Neural crest cell (in vitro differentiated cells): ENCODE results near the gene FAT1. TPM values are rescaled to one million over a fixed set of nuclear protein-coding genes. Genes with fewer than 3 reads are reported as not detected.
A peak's percentile ranks its signal among the peaks of the same experiment; 100 is the strongest.

Experiments used
- DNase-seq: peaks from one replicate; pipeline ENCODE4 v3.0.0; 2021; ENCODE audit warnings: low read depth, mixed read lengths, low spot score
- H3K27ac Mint-ChIP-seq: one replicate; pipeline ENCODE4 v1.8.0; 2021; ENCODE audit warnings: mild to moderate bottlenecking, mixed read lengths; ENCODE audit not compliant: unreplicated experiment
- H3K27me3 Mint-ChIP-seq: 2 replicates; pipeline ENCODE4 v1.8.0; 2021; ENCODE audit warnings: low read depth, mild to moderate bottlenecking, mixed read lengths
- H3K36me3 Mint-ChIP-seq: 2 replicates; pipeline ENCODE4 v1.8.0; 2021; ENCODE audit warnings: low read depth, mild to moderate bottlenecking, mixed read lengths
- H3K4me1 Mint-ChIP-seq: 2 replicates; pipeline ENCODE4 v1.8.0; 2021; ENCODE audit warnings: mixed read lengths
- H3K4me3 Mint-ChIP-seq: one replicate; pipeline ENCODE4 v1.8.0; 2021; ENCODE audit warnings: mild to moderate bottlenecking, mixed read lengths
- H3K9me3 Mint-ChIP-seq: 2 replicates; pipeline ENCODE4 v1.8.0; 2021; ENCODE audit warnings: mixed read lengths
- CTCF ChIP-seq: fragments of 200-600 bp; sonication (generic); conservative IDR thresholded peaks from 2 replicates; pipeline ENCODE4 v1.5.0; 2021; ENCODE audit warnings: antibody characterized with exemption, mild to moderate bottlenecking
- total RNA-seq: library from RNA; stranded (reverse); gene quantifications from 2 replicates; pipeline ENCODE4 v1.2.1, GENCODE V29; 2021

The FAT1 gene
- total RNA-seq, 1 donor from 2014 or later = 130 TPM

- H3K27ac Mint-ChIP-seq = no peak overlapping the region
- peak overlapping the region; percentile 35 for H3K4me3 Mint-ChIP-seq
- no peak for DNase-seq
- TF ChIP-seq CTCF = no peak
- no peaks in the 10 kb centered on the region for H3K9me3 Mint-ChIP-seq
- H3K4me1 Mint-ChIP-seq = peaks cover 23% of the 10 kb centered on the region
- peaks cover 24% of the 10 kb centered on the region for H3K27me3 Mint-ChIP-seq
- no peaks in the 10 kb centered on the region for H3K36me3 Mint-ChIP-seq
Observed at GRCh38 chr4:186730621-186731020, 7.0 kb upstream of the FAT1 start.

- H3K4me1 Mint-ChIP-seq = peaks cover 31% of the 10 kb centered on the region
- no peak for DNase-seq
- peaks cover 24% of the 10 kb centered on the region for H3K27me3 Mint-ChIP-seq
- H3K9me3 Mint-ChIP-seq = no peaks in the 10 kb centered on the region
- no peak for TF ChIP-seq CTCF
- H3K27ac Mint-ChIP-seq = no peak overlapping the region
- H3K4me3 Mint-ChIP-seq = no peak overlapping the region
- no peaks in the 10 kb centered on the region for H3K36me3 Mint-ChIP-seq
Observed at GRCh38 chr4:186729856-186730255, 6.2 kb upstream of the FAT1 start.

DNA sequence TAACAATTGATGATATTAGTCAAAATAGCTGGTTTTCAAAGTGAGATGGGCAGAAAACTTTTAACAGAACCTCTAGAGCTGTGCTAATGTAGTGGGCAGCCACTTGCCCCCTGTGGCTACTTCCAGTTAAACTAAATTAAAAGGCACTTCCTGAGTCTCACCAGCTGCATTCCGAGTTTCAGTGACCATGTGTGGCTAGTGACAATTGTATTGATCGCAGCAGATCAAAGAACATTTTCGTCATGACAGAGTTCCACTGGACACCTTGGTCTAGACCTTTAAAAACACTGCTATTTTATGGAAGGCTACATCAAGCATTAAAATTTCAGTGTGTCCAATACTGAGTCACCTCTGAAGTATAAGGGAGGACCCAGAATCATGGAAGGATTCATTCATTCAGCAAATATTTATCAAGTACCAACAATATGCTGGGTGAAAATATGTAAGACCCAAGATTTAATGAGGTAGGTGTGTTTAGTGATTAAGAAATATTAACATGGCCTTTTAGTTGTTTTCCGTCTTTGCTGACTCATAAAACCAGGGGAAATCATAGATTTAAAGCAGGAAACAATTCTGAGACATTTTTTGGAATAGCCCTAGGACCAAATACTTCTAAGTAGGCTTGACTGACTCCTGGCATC is 5.1 kb upstream of the FAT1 start:
- no peaks in the 10 kb centered on the region for H3K9me3 Mint-ChIP-seq
- no peak overlapping the region for H3K27ac Mint-ChIP-seq
- peaks cover 33% of the 10 kb centered on the region for H3K4me1 Mint-ChIP-seq
- DNase-seq = no peak
- no peak for TF ChIP-seq CTCF
- H3K27me3 Mint-ChIP-seq = peaks cover 24% of the 10 kb centered on the region
- no peaks in the 10 kb centered on the region for H3K36me3 Mint-ChIP-seq
- H3K4me3 Mint-ChIP-seq = peak overlapping the region; percentile 96

DNA sequence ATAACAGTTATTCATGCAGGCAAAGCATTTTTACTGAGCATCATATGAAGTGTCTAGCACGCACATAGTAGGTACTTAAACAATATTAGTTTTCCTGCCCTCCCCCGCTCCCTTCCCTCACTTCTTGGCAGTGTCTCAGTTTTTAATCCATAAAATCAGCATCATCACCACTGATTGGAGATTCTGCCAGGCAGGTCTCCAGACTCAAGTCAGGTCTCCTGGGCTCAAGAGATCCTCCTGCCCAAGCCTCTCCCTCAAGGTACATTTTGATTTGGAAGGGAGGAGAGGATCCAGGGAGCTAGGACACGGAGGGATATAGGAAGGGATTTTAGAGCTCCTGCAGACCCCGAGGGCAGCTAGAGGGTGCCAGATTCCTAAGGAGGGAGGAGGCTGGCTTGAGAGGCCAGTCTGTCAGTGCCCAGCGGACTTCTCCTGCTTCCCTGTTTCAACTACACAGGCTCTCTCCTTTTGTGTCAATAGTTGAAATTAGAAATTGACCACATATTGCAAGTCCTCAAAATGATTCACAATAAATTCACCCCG is 4.4 kb upstream of the FAT1 start:
- H3K4me1 Mint-ChIP-seq = peaks cover 33% of the 10 kb centered on the region
- H3K9me3 Mint-ChIP-seq = no peaks in the 10 kb centered on the region
- no peak for DNase-seq
- H3K36me3 Mint-ChIP-seq = no peaks in the 10 kb centered on the region
- H3K27ac Mint-ChIP-seq = no peak overlapping the region
- peak overlapping the region; percentile 96 for H3K4me3 Mint-ChIP-seq
- TF ChIP-seq CTCF = no peak
- H3K27me3 Mint-ChIP-seq = peaks cover 24% of the 10 kb centered on the region

DNA sequence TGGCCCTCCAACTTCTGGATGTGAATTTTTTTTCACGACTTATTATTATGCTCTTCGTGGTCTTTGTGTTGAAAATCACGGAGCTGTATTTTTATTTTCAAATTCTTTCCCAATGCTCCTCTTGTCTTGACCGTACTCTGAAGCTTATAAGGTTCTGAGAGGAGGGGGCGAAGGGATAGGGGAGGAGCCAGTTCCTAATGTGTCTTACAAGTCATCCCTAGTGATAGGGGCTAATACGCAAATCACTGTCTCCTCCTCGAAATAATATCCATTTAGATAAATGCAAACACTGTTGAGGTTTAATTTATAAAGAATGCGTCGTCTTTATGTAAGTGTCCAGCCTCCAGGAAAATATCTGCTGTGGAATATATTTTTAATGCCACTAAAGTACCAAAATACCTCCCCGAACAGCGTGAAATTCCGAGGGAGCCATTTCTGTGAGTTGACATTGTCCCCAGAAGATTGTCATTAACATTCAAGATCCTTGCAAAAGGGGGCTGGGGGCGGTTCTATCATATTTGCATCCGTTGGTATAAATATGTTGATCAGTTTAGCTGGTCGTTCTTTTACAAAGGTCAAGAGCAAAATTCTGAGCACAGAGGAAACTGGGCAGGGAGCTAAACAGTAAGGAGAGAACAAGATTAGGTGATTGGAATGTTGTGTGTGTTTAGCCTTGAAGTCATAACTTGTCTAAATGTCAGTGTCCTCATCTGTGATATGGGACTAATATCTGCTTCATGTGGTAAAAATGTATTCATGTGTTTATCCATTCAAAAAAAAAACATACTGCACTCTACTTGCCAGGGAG is 3.7 kb upstream of the FAT1 start:
- Mint-ChIP-seq H3K4me1 (peaks cover 39% of the 10 kb centered on the region), H3K9me3 (no peaks in the 10 kb centered on the region), H3K36me3 (no peaks in the 10 kb centered on the region), H3K4me3 (peak overlapping the region; percentile 96), H3K27me3 (peaks cover 29% of the 10 kb centered on the region), H3K27ac (peak overlapping the region; percentile 85)
- no peak for TF ChIP-seq CTCF
- no peak for DNase-seq
